Memory B cell (primary cell): ENCODE results near the gene RHD.
"Not testable (repeated sequence)": the region's sequence is repeated elsewhere in the genome, so short reads cannot be mapped to it uniquely, and the experiment has no call there.

ENCODE experiments used
- ATAC-seq: fragments of 150-1000 bp; cut with Tn5 transposase; 2 replicates; pipeline ENCODE4 v1.10.0; 2021; ENCODE audit warnings: low read depth, mild to moderate bottlenecking, moderate library complexity
- DNase-seq, 2 donors: peaks; one replicate each; pipeline ENCODE4 v3.0.0; 2022; ENCODE audit warnings: low spot score in 2 of 2
- H3K27ac Mint-ChIP-seq: one replicate; pipeline ENCODE4 v1.8.0; 2022; ENCODE audit warnings: mild to moderate bottlenecking, moderate library complexity, mixed read lengths
- H3K27me3 Mint-ChIP-seq: one replicate; pipeline ENCODE4 v1.8.0; 2022; ENCODE audit warnings: mixed read lengths
- H3K36me3 Mint-ChIP-seq: one replicate; pipeline ENCODE4 v1.8.0; 2022; ENCODE audit warnings: mild to moderate bottlenecking, mixed read lengths
- H3K4me1 Mint-ChIP-seq: one replicate; pipeline ENCODE4 v1.8.0; 2022; ENCODE audit warnings: mixed read lengths
- H3K4me3 Mint-ChIP-seq: one replicate; pipeline ENCODE4 v1.8.0; 2022; ENCODE audit warnings: mild to moderate bottlenecking, moderate library complexity, mixed read lengths
- H3K9me3 Mint-ChIP-seq: one replicate; pipeline ENCODE4 v1.8.0; 2022; ENCODE audit warnings: mixed read lengths

The RHD gene

GRCh38 chr1:25309085-25309484 lies 36.8 kb downstream of the RHD start:
- not testable (repeated sequence) for ATAC-seq

GRCh38 chr1:25309486-25309885 lies 37.2 kb downstream of the RHD start:
- not testable (repeated sequence) for H3K4me1 Mint-ChIP-seq, ATAC-seq, H3K27ac Mint-ChIP-seq, H3K27me3 Mint-ChIP-seq, H3K4me3 Mint-ChIP-seq, H3K9me3 Mint-ChIP-seq, DNase-seq
- H3K36me3 Mint-ChIP-seq, result peaks cover 15% of the 10 kb centered on the region

More at GRCh38 chr1:25309085-25309484, 36.8 kb downstream of the RHD start:
- H3K36me3 Mint-ChIP-seq, result peaks cover 11% of the 10 kb centered on the region
- H3K4me3 Mint-ChIP-seq, H3K4me1 Mint-ChIP-seq, DNase-seq, H3K27me3 Mint-ChIP-seq, H3K27ac Mint-ChIP-seq, H3K9me3 Mint-ChIP-seq: not testable (repeated sequence)

- H3K27me3 Mint-ChIP-seq, ATAC-seq, H3K4me1 Mint-ChIP-seq, H3K27ac Mint-ChIP-seq, H3K4me3 Mint-ChIP-seq, DNase-seq, H3K9me3 Mint-ChIP-seq: not testable (repeated sequence)
- peaks cover 17% of the 10 kb centered on the region for H3K36me3 Mint-ChIP-seq
Measured at GRCh38 chr1:25312806-25313470, 40.6 kb downstream of the RHD start.

DNA sequence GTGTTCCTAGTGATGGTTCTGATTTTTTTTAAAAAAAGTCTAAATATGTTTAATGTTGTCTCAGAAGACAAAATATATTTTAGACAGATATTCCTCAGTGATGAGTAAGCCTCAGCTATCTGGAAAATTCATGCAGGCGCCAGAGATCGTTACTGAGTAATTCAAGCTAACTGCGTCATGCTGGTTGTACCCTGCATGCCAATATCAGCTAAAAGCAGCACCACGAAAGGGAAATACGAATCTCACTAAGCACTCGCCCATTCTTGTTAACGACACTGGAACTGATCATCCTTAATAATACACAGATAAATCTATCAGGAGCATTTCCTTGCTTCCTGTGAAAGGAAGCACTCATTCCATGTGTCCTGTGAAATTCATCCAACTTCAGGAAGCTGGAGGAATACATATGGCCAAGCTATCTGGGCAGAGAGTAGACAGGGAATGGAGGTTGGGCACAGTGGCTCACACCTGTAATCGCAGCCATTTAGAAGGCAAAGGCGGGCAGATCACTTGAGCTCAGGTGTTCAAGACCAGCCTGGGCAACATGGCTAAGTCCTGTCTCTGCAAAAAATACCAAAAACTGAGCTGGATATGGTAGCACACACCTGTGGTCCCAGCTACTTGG lies 48.1 kb downstream of the RHD start:
- not testable (repeated sequence) for H3K27me3 Mint-ChIP-seq, DNase-seq, H3K4me1 Mint-ChIP-seq, H3K9me3 Mint-ChIP-seq, H3K4me3 Mint-ChIP-seq, H3K27ac Mint-ChIP-seq, H3K36me3 Mint-ChIP-seq, ATAC-seq

- H3K9me3 Mint-ChIP-seq, H3K36me3 Mint-ChIP-seq, H3K27ac Mint-ChIP-seq, H3K27me3 Mint-ChIP-seq, ATAC-seq, H3K4me1 Mint-ChIP-seq, DNase-seq, H3K4me3 Mint-ChIP-seq: not testable (repeated sequence)
Measured at GRCh38 chr1:25322127-25322526, 49.8 kb downstream of the RHD start.

- ATAC-seq, H3K36me3 Mint-ChIP-seq, H3K27me3 Mint-ChIP-seq, H3K4me1 Mint-ChIP-seq, H3K27ac Mint-ChIP-seq, DNase-seq, H3K4me3 Mint-ChIP-seq, H3K9me3 Mint-ChIP-seq: not testable (repeated sequence)
Measured at GRCh38 chr1:25324407-25324806, 52.1 kb downstream of the RHD start.

- not testable (repeated sequence) for ATAC-seq, H3K27ac Mint-ChIP-seq, H3K4me1 Mint-ChIP-seq, H3K36me3 Mint-ChIP-seq, DNase-seq, H3K27me3 Mint-ChIP-seq, H3K4me3 Mint-ChIP-seq, H3K9me3 Mint-ChIP-seq
Measured at GRCh38 chr1:25327864-25328790, 55.8 kb downstream of the RHD start.

DNA sequence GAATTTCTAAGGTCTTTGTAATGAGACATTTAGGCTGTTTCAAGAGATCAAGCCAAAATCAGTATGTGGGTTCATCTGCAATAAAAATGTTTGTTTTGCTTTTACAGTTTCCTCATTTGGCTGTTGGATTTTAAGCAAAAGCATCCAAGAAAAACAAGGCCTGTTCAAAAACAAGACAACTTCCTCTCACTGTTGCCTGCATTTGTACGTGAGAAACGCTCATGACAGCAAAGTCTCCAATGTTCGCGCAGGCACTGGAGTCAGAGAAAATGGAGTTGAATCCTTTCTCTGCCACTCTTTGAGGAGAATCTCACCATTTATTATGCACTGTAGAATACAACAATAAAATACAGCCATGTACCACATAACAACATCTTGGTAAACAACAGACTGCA lies 56.5 kb downstream of the RHD start:
- not testable (repeated sequence) for H3K27ac Mint-ChIP-seq, DNase-seq, H3K4me3 Mint-ChIP-seq, H3K27me3 Mint-ChIP-seq, H3K36me3 Mint-ChIP-seq, H3K9me3 Mint-ChIP-seq, ATAC-seq, H3K4me1 Mint-ChIP-seq

GRCh38 chr1:25329336-25329735 lies 57.0 kb downstream of the RHD start:
- H3K4me3 Mint-ChIP-seq, ATAC-seq, H3K9me3 Mint-ChIP-seq, H3K27ac Mint-ChIP-seq, H3K36me3 Mint-ChIP-seq, DNase-seq, H3K4me1 Mint-ChIP-seq, H3K27me3 Mint-ChIP-seq: not testable (repeated sequence)

DNA sequence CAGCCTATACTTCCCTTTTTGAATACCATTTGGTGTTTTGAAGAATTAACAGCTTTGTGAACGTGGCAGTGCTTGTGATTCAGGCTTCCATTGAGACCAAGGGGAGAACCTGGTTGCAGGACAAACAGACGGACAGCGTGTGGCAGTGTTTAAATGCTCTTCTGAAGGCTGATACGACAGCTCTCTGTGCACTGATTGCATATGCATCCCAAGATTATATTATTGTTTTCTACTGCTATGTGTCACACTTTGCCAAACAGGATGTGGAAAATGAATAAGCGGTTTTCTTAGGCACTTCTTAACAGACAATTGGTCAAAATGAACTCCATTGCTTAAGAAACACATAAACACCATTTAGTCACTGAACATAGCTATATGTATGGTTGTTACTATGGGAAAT lies 57.6 kb downstream of the RHD start:
- H3K4me3 Mint-ChIP-seq, H3K36me3 Mint-ChIP-seq, H3K9me3 Mint-ChIP-seq, ATAC-seq, H3K4me1 Mint-ChIP-seq, H3K27me3 Mint-ChIP-seq, DNase-seq, H3K27ac Mint-ChIP-seq: not testable (repeated sequence)

- H3K9me3 Mint-ChIP-seq, H3K27me3 Mint-ChIP-seq, H3K36me3 Mint-ChIP-seq: not testable (repeated sequence)
- DNase-seq, result peak in 1 of 2 donors; percentile 18
- ATAC-seq, result peak; percentile 1
- Mint-ChIP-seq H3K4me3 (peak overlapping the region; percentile 88), H3K4me1 (peaks cover 13% of the 10 kb centered on the region), H3K27ac (peak overlapping the region; percentile 42)
Measured at GRCh38 chr1:25336922-25337354, 64.6 kb downstream of the RHD start.

- not testable (repeated sequence) for H3K36me3 Mint-ChIP-seq, H3K9me3 Mint-ChIP-seq, H3K27me3 Mint-ChIP-seq
- DNase-seq (peak in 1 of 2 donors; percentile 46), ATAC-seq (peak; percentile 33)
- H3K4me1 Mint-ChIP-seq, result peaks cover 13% of the 10 kb centered on the region
- peak overlapping the region; percentile 94 for H3K27ac Mint-ChIP-seq
- H3K4me3 Mint-ChIP-seq, result peak overlapping the region; percentile 96
Measured at GRCh38 chr1:25337483-25338187, 65.3 kb downstream of the RHD start.

DNA sequence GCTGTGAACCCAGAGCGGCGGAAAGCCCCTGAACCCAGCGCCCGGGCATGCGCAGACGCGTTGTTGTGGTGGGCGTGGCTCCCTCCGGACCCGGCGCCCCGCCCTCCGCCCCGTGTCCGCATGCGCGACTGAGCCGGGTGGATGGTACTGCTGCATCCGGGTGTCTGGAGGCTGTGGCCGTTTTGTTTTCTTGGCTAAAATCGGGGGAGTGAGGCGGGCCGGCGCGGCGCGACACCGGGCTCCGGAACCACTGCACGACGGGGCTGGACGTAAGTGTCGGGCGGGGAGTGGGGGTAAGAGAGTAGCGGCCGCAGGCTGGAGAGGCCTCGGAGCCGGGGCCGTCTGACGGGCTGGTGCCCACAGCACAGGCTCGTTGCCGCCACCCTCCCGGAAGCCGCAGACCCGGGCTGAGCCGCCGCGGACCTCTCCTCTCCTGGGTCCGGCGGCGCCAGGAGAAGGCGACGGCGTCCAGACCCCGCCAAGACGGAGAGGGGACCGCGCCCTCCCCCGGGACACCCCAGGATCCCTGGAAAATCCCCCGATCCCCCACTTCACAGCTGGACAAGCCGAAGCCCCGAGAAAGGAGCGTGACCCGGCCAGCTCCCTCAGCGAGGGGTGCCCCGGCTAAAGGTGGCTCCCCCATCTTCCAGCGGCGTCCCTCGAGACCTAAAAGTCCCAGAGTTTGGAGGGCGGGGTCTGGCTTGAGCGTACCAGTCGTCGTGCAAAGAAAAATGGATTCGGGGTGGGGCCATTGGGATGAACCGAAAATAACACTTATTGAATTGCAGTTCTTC lies 66.1 kb downstream of the RHD start, which contains the start of gene TMEM50A:
TMEM50A (plus strand) TSS at position 147 of the 794 bp plus-strand sequence. CDS start 2,153 bp downstream, outside the sequence.
- peak within 1 kb of the TSS; percentile 94 for H3K27ac Mint-ChIP-seq
- H3K4me1 Mint-ChIP-seq, result peaks cover 10% of the 10 kb centered on the region
- H3K4me3 Mint-ChIP-seq, result peak within 1 kb of the TSS; percentile 96
- ATAC-seq (peak; percentile 77), DNase-seq (peak; percentile 90 to 94)
- peaks cover 2% of the 10 kb centered on the region for H3K36me3 Mint-ChIP-seq
- H3K9me3 Mint-ChIP-seq, result no peaks in the 10 kb centered on the region
- H3K27me3 Mint-ChIP-seq, result no peaks in the 10 kb centered on the region
